GM21528 (cell line): Measurements from ENCODE around the gene EIF4H.
"Not testable (repeated sequence)": the region's sequence is repeated elsewhere in the genome, so short reads cannot be mapped to it uniquely, and the experiment has no call there.

Experiments
- ATAC-seq: cut with Tn5 transposase; IDR thresholded peaks from one replicate; pipeline ENCODE4 v1.9.1; 2021; ENCODE audit warnings: mild to moderate bottlenecking, moderate library complexity; ENCODE audit not compliant: unreplicated experiment, low FRiP score

EIF4H gene

DNA sequence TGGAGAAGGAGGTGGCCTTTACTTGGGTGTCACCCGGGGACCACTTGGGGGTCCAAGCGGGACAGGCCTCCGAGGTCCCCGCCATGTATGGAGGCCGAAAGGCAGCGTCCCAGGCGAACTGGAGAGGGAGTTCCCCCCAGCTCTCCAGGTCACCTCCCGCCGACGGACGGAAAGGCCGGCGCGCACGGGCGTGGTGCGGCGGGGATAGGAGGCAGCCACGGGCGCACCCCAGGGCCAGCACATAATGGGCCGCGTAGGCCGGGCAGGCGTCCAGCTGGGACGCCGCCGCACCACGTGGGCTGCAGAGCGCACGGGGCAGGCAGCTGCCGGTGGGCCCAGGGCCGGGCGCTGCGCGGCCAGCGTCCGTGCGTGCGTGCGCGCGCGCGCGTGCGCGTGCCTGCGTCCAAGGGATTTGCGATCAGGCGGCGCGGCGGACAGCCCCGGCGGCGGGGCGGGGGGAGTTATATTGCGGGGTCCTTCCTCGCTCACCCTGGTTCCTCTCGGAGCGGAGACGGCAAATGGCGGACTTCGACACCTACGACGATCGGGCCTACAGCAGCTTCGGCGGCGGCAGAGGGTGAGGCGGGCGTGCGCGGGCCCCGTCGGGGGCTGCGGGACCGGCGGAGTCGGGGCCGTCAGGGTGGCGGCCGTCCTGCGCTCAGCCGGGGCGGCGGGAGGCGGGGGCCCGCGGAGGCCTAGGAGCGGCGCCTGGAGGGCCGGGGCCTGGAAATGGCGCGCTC is at the start of gene EIF4H:
TSS of gene EIF4H (plus strand) at position 491 of the 740 bp plus-strand sequence. CDS start at position 519, 28 bp downstream.
- peak; percentile 73 for ATAC-seq

DNA sequence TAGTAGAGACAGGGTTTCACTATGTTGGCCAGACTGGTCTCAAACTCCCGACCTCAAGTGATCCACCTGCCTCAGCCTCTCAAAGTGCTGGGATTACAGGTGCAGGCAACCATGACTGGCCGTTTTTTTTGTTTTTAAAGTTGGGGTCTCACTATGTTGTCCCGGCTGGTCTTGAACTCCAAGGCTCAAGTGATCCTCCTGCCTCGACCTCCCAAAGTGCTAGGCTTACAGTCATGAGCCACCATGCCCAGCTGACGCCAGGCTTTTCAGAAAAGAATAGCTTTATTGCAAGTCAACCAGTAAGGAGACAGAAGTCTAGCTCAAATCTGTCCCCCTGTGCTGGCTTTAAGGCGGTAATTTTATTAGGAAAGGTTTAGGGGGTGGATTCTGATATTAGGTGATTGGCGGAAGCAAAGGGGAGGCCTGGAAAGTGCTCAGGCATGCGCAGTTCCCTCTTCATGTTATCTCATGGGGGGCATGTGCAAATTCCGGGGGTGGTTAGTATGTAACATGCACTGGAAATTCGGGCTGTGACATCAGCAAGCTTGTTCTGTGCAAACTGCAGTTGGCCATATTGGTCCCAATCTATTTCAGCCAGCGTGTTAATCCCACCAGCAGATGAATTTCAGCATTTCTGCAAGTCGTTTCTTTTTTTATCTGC is 47.8 kb upstream of the EIF4H start:
- no peak for ATAC-seq

DNA sequence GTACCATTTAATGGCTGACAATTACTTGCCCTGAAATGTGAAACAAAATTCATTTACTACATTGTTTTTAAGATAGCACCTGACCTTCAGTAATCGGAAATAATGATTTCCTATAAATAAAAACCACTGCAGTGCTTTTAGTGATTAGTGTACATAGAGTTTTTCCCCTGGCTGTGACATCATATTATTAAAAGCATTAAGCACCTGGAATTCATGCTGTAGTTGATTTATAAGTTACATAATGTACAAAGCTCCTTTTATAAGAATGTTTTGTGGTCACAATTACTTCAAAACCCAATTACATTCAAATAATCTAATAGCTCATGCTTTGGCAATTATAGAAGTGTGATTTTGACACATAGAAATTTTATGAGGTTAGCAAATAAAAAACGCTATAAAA is 44.3 kb upstream of the EIF4H start:
- ATAC-seq: no peak

DNA sequence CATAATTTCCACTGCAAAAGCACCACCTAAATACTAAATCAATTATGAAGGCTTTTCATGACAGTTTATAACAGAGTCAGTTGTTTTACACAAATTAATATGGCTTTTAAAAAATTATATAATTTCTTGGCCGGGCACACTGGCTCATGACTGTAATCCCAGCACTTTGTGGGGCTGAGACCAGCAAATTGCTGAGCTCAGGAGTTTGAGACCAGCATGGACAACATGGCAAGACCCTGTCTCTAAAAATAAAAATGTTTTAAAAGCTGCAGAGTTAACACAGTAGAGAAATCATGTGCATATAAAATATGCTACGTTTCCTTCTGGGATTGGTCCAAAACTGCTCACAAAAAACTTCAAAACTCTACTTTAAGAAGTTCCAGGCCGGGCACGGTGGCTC is 43.6 kb upstream of the EIF4H start:
- no peak for ATAC-seq

DNA sequence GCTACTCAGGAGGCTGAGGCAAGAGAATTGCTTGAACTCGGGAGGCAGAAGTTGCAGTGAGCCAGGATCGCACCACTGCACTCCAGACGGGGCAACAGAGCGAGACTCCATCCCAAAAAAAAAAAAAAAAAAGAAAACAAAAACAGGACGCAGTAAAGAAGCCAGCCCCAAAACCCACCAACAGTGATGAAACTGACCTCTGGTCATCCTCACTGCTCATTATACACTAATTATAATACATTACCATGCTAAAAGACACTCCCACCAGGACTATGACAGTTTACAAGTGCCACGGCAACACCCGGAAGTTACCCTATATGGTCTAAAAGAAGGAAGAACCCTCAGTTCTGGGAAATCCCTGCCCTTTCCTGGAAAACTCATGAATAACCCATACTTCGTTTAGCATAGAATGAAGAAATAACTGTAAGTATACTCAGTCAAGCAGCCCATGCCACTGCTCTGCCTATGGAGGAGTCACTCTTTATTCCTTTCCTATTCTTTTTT is 40.0 kb upstream of the EIF4H start:
- no peak for ATAC-seq

DNA sequence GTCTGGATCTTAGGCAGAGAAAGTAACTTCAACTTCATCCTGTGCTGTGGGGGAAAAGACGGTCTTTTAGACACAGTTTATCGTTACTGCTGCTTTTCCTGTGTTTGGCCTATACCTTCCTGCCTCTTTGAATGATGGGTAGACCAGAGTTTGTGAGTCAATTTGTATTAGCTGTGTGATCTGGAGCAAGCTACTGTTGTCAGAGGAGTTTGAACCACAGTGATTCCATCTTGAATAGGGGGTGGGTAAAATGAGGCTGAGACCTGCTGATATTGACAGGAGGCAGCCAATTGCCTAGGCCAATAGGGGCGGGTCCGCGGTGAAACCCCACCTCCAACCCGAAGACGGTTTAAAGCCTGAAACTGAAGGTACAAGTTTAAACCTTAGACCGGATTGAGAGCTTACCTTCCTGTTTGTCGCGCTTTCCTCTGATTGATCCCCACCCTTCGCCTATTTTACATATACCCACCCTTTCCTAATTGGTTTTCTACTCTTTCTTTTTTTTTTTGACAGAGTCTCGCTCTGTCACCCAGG is 35.8 kb upstream of the EIF4H start:
- no peak for ATAC-seq

DNA sequence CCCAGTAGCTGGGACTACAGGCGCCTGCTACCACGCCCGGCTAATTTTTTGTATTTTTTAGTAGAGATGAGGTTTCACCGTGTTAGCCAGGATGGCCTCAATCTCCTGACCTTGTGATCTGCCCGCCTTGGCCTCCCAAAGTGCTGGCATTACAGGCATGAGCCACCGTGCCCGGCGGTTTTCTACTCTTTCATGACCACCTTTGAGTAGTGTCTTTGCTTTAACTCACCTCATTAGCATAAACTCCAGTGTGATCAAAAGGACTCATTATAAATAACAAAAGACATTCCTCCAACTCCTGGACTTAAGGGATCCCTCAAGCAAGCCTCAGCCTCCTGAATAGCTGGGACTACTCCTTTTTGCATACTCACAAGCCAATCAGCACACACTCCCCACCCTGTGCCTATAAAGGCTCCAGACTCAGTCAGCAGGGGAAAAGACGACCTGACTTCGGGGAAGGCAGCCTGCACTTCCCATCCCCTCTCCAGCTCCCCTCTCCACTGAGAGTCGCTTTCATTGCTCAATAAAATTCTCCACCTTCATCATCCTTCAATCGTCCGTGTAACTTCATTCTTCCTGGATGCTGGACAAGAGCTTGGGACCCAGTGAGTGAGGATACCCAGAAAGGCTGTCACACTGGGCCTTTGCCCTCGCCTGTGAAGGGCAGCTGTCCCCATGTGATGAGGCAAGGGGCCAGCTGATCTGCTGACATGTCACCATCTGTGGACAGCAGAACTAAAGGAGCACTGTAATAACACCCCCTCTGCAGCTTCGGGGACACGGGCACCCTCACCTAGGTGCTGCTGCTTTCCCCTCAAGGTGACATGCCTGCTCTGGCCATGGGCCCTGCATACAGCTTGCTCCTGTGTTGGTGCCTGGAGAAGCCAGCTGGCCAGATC is 35.0 kb upstream of the EIF4H start:
- ATAC-seq: no peak

DNA sequence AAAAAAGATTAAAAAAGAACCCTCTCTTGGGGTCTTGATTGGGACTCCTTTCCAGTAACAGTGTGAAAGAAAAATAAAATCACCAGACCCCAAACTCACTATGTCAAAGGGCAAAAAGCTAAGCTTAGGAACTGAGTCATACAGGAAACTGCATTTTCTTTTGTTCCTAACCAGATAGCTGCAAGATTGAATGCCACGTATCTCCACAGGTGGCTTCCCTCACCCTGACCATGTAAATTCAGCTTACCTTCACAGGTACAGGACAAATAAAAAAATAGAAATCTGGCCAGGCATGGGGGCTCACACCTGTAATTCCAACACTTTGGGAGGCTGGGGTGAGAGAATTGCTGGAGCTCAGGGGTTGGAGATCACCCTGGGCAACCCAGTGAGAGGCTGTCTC is 32.5 kb upstream of the EIF4H start:
- ATAC-seq: no peak

DNA sequence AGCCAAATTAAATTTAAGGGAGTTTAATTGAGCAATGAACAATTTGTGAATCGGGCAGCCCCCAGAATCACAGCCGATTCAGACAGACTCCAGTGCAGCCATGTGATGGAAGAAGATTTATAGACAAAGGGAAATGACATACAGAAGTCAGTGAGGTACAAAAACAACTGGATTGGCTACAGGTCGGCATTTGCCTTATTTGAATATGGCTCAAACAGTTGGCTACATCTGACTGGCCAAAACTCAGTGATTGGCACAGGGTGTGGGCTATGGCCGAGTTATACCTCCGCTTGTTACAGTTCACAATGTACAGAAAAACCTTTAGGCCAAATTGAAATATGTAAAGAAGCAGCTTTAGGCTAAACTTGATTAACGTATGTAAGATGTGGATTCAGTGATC is 30.8 kb upstream of the EIF4H start:
- ATAC-seq: no peak

DNA sequence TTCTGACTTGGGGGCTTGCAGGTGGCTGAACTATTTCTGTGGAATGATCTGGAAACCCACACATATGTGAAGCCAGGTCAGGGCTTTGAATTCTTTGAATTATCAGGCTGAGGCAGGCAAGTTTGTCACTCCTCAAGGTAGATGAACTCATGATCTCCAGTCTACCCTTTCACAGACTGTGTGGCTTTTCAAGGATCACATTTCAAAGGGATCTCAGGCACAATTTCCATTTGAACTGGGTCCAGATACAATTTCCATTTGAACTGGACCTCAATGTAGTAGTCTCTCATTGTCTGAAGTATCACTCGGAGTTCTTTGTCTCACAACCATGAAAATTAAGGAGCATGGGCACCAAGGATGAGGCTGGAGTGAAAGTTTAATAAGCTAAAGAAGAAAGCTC is 25.7 kb upstream of the EIF4H start:
- no peak for ATAC-seq

DNA sequence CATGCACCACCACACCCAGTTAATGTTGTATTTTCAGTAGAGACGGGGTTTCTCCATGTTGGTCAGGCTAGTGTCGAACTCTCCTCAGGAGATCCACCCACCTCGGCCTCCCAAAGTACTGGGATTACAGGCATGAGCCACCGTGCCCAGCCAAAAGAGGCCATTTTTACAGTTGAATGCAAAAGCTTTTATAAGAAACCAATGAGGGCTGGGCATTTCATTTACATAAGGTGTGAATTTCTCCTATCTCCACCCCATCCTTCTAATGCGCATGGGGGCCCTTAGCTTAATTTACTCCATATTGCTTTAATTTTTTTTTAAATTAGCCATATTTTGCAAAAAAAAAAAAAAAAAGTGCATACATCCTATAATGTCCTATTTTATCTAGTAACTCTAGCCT is 25.1 kb upstream of the EIF4H start:
- ATAC-seq: no peak

DNA sequence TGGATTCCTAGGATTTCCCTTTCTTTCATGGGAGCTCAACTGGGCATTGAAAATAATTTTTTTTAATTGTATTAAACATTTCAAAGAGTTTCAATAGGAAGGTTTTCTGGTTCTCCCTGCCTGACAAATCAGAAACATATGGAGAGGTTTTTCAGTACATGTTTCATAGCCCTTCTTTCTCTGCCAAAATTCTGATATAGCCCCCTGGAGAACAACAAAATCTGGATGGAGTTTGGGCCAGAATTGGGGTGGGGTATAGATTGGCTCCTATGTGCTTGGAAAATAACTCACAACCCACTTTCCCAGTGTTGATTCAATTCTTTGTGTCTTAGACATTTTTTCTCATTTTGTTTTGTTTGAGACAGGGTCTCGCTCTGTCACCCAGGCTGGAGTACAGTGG is 24.6 kb upstream of the EIF4H start:
- no peak for ATAC-seq

DNA sequence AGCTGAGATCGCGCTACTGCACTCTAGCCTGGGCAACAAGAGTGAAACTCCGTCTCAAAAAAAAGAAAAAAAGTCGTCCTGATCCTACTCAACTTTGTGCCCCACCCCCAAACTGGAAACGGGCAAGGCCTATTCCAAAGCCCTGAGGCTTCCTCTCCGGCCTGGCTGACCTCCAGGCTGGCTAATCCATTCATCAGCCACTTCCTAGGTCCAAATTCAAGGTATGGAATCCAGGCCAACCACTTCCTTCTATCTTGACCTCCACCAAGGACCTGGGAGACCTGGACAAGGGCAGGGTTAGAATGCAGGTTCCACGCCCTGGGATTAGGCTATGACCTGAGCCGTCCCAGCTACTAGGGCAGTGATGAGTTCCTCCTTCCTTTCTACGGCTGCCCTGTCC is 20.4 kb upstream of the EIF4H start:
- no peak for ATAC-seq

DNA sequence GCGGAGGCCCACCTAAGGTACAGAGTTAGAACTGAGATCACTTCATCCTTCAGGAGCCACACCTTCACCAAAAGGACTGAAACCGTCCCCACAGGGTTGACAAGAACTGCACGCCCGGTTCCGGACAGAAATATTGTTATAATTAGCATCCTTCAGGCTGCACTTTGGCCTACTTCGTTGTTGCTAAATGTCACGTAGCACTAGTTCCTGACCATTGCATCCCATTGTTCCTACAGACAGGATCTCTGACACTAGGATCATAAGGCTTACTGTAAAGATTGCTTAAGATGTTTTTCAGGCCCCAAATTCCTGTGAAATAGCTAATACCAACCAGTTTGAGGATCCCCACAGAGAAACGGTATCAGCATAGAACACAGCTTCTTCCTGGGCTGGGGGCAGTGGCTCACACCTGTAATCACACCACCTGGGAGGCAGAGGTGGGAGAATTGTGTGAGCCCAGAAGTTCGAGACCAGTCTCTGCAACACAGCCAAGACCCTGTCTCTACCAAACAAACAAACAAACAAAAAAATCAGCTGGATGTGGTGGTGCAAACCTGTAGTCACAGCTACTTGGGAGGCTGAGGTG is 18.3 kb upstream of the EIF4H start:
- no peak for ATAC-seq

DNA sequence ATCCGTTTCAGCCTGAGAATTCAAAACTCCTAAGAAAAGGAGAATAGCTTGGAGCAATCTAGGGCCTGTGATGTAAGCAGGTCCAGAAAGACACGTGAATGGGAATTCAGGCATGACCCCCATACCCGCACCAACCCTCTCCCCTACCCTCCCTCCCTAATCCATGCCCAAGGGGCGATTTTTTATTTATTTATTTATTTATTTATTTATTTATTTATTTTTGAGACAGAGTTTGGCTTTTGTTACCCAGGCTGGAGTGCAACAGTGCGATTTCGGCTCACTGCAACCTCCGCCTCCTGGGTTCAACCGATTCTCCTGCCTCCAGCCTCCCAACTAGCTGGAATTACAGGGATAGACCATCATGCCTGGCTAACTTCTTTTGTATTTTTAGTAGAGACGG is 16.6 kb upstream of the EIF4H start:
- no peak for ATAC-seq

DNA sequence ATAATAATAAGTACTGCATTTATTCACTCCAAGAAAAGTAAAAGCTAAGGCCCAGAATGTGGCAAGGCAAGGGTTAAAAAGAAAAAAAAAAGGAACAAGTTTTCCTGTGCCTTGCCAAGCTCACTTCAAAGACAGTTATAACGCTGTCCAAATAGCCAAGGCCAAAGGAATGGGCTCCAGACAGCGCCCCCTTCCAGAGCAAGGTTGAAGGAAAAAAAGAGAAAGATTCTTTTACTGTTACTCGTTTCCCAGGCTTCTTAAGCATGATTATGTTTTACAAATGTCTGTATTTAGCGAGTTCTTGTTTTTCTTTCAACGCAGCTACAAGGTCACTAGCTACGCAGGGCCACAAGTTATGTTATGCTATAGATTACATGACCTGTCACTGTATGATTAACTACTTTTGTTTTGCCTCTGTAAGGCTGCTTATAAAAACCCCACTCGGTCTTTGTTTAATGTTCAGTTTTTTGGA is 9.1 kb upstream of the EIF4H start:
- no peak for ATAC-seq

DNA sequence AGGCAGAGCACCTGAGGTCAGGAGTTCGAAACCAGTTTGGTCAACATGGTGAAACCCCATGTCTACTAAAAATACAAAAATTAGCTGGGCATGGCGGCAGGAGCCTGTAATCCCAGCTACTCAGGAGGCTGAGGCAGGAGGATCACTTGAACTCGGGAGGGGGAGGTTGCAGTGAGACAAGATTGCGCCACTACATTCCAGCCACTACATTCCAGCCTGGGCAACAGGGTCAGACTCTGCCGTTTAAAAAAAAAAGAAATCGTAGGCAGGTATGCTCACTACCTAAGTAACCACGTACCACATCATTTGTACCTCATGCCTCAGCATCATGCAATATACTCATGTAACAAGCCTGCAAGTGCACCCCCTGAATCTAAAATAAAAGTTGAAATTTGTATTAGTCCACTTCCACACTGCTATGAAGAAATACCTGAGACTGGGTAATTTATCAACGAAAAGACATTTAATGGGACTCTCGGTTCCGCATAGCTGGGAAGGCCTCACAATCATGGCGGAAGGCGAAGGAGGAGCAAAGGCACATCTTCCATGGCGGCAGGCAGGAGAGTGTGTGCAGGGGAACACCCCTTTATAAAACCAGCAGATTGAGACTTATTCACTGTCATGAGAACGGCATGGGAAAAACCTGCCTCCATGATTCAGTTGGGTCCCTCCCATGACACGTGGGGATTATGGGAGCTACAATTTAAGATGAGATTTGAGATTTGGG is 8.1 kb upstream of the EIF4H start:
- no peak for ATAC-seq

DNA sequence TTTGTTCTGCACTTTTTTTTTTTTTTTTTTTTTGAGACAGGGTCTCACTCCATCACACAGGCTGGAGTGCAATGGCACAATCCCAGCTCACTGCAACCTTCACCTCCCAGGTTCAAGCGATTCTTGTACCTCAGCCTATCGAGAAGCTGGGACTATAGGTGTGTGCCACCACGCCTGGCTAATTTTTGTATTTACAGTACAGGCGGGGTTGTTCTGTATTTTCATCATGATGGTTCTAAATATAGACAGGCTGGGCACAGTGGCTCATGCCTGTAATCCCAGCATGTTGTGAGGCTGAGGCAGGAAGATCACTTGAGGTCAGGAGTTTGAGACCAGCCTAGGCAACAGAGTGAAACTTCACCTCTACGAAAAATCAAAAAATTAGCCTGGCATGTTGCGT is 6.8 kb upstream of the EIF4H start:
- ATAC-seq: not testable (repeated sequence)

DNA sequence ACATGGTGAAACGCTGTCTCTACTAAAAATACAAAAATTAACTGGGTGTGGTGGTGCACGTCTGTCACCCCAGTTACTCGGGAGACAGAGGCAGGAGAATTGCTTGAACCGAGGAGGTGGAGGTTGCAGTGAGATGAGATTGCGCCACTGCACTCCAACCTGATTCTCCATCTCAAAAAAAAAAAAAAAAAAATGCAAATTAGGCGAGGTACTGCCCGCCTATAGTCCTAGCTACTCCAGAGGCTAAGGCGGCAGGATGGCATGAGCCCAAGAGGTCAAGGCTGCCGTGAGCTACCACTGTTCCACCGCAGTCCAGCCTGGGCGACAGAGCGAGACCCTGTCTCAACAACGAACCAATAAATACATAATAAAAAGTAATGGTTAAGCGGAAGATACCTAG is 1.1 kb upstream of the EIF4H start:
- no peak for ATAC-seq

DNA sequence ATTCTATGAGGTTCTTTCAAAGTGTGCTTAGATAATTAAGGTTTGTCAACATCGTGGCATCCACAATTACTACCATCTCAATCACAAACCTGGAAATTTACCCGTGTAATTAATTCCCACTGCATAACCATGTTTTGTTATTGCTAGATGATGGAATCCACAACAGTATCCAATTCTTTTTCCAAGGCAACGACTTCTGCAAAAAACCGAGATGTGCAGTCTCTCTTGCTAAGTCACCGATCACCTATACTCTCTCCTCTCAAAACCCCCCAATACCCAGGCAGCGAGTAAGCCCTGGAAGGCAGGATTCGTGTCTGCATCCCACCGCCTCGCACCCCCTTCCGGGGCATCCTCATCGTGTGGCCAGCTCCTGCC is 678 bp upstream of the EIF4H start:
- no peak for ATAC-seq
